ENCODE results near the gene SPG21.

The SPG21 gene

DNA sequence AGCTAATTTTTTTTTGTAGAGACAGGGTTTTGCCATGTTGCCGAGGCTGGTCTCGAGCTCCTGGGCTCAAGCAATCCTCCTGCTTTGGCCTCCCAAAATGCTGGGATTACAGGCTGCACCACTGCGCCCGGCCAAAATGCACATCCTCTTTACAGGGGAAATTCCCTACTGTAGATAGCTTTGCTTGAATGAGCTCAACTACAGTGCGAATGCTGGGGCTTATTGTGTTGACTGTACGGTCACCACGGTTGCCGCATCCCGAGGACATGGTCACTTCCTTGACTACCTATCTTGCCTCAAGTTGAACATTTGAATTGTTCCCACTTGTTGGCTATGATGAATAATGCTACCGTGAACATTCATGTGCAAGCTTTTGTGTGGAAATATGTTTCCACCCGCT lies 45.0 kb upstream of the SPG21 start:
- no peak for TF ChIP-seq CTCF (IDR thresholded peaks at IDR 0.05; ENCODE audit: borderline replicate concordance, extremely low read depth, low read length, poor library complexity, severe bottlenecking)
- Histone ChIP-seq H3K27ac (ENCODE audit: low read length) (no peak overlapping the region), H3K4me1 (ENCODE audit: insufficient read depth, low read length) (peaks cover 4% of the 10 kb centered on the region), H3K9me3 (ENCODE audit: insufficient read depth, low read length, severe bottlenecking) (no peaks in the 10 kb centered on the region), H3K9ac (ENCODE audit: low read depth, low read length) (no peak overlapping the region), H3K36me3 (ENCODE audit: insufficient read depth, low read length) (no peaks in the 10 kb centered on the region), H3K4me2 (ENCODE audit: insufficient read depth, low read length) (no peak overlapping the region), H3K27me3 (ENCODE audit: insufficient read depth, low read length, poor library complexity) (no peaks in the 10 kb centered on the region), H4K20me1 (ENCODE audit: insufficient read depth, low read length) (no peaks in the 10 kb centered on the region), H3K79me2 (ENCODE audit: insufficient read depth, low read length) (no peaks in the 10 kb centered on the region), H3K4me3 (ENCODE audit: low read depth in 1 of 2, low read length in 2 of 2) (no peak overlapping the region), H2AFZ (ENCODE audit: low read depth, low read length) (no peak overlapping the region)
- ATAC-seq (ENCODE audit: insufficient read depth, low read depth) (no peak), DNase-seq (no peak)

- peak; percentile 19 for DNase-seq
- Histone ChIP-seq H3K4me3 (ENCODE audit: low read depth in 1 of 2, low read length in 2 of 2) (no peak overlapping the region), H3K79me2 (ENCODE audit: insufficient read depth, low read length) (peaks cover 6% of the 10 kb centered on the region), H4K20me1 (ENCODE audit: insufficient read depth, low read length) (no peaks in the 10 kb centered on the region), H3K4me2 (ENCODE audit: insufficient read depth, low read length) (no peak overlapping the region), H3K27ac (ENCODE audit: low read length) (no peak overlapping the region), H3K27me3 (ENCODE audit: insufficient read depth, low read length, poor library complexity) (no peaks in the 10 kb centered on the region), H3K9ac (ENCODE audit: low read depth, low read length) (no peak overlapping the region), H3K9me3 (ENCODE audit: insufficient read depth, low read length, severe bottlenecking) (no peaks in the 10 kb centered on the region), H2AFZ (ENCODE audit: low read depth, low read length) (peak overlapping the region; percentile 34; the same call in 1 of the 2 replicates), H3K36me3 (ENCODE audit: insufficient read depth, low read length) (peaks cover 2% of the 10 kb centered on the region; the same call in 1 of the 2 replicates), H3K4me1 (ENCODE audit: insufficient read depth, low read length) (peaks cover 5% of the 10 kb centered on the region)
- no peak for TF ChIP-seq EZH2 (IDR thresholded peaks at IDR 0.05; ENCODE audit: borderline replicate concordance, low read depth, low read length, severe bottlenecking)
- TF ChIP-seq CTCF (IDR thresholded peaks at IDR 0.05; ENCODE audit: borderline replicate concordance, extremely low read depth, low read length, poor library complexity, severe bottlenecking), result peak; percentile 58
- ATAC-seq (ENCODE audit: insufficient read depth, low read depth), result no peak
These were observed 44.0 kb upstream of the SPG21 start for GRCh38 chr15:65033659-65034269.

- H3K9me3 ChIP-seq (ENCODE audit: insufficient read depth, low read length, severe bottlenecking), result no peaks in the 10 kb centered on the region
- peaks cover 2% of the 10 kb centered on the region; the same call in 1 of the 2 replicates for H3K36me3 ChIP-seq (ENCODE audit: insufficient read depth, low read length)
- no peak overlapping the region for H3K9ac ChIP-seq (ENCODE audit: low read depth, low read length)
- H2AFZ ChIP-seq (ENCODE audit: low read depth, low read length), result no peak overlapping the region
- H3K27ac ChIP-seq (ENCODE audit: low read length), result no peak overlapping the region
- H3K4me2 ChIP-seq (ENCODE audit: insufficient read depth, low read length), result no peak overlapping the region
- no peak for TF ChIP-seq EZH2 (IDR thresholded peaks at IDR 0.05; ENCODE audit: borderline replicate concordance, low read depth, low read length, severe bottlenecking)
- TF ChIP-seq CTCF (IDR thresholded peaks at IDR 0.05; ENCODE audit: borderline replicate concordance, extremely low read depth, low read length, poor library complexity, severe bottlenecking), result peak; percentile 33
- peaks cover 13% of the 10 kb centered on the region for H3K4me1 ChIP-seq (ENCODE audit: insufficient read depth, low read length)
- no peaks in the 10 kb centered on the region for H4K20me1 ChIP-seq (ENCODE audit: insufficient read depth, low read length)
- peaks cover 10% of the 10 kb centered on the region for H3K79me2 ChIP-seq (ENCODE audit: insufficient read depth, low read length)
- DNase-seq (no peak), ATAC-seq (ENCODE audit: insufficient read depth, low read depth) (no peak)
- H3K4me3 ChIP-seq (ENCODE audit: low read depth in 1 of 2, low read length in 2 of 2), result no peak overlapping the region
- no peaks in the 10 kb centered on the region for H3K27me3 ChIP-seq (ENCODE audit: insufficient read depth, low read length, poor library complexity)
These were observed 43.3 kb upstream of the SPG21 start for GRCh38 chr15:65032801-65033537.

Data from DND-41 (cell line).